GM13977 (cell line): Measurements from ENCODE around the gene METTL22.
A peak's percentile ranks its signal among the peaks of the same experiment; 100 is the strongest.

Experiments used
- DNase-seq: peaks from one replicate; pipeline ENCODE4 v3.0.0; 2012; ENCODE audit warnings: low spot score
- in situ Hi-C: fragments of 300-500 bp; cut with MboI; formaldehyde crosslinking; loops from one replicate; pipeline ENCODE4 v1.12.0; 2022; ENCODE audit warnings: low sequenced_read_pairs, low pct_unique_long_range_greater_than_20kb, mixed read lengths, inconsistent platforms; ENCODE audit not compliant: unreplicated experiment
- TF ChIP-seq, protein P1 (sequence below): IDR thresholded peaks from 2 replicates; pipeline ENCODE4 v1.5.1; 2012; ENCODE audit warnings: mild to moderate bottlenecking, control low read depth; ENCODE audit not compliant: insufficient read depth; ENCODE audit errors: extremely low read depth, missing control alignments

The METTL22 gene

GRCh38 chr16:8621222-8621571, 301 bp upstream of the METTL22 start:
- TF ChIP-seq, protein P1, sequence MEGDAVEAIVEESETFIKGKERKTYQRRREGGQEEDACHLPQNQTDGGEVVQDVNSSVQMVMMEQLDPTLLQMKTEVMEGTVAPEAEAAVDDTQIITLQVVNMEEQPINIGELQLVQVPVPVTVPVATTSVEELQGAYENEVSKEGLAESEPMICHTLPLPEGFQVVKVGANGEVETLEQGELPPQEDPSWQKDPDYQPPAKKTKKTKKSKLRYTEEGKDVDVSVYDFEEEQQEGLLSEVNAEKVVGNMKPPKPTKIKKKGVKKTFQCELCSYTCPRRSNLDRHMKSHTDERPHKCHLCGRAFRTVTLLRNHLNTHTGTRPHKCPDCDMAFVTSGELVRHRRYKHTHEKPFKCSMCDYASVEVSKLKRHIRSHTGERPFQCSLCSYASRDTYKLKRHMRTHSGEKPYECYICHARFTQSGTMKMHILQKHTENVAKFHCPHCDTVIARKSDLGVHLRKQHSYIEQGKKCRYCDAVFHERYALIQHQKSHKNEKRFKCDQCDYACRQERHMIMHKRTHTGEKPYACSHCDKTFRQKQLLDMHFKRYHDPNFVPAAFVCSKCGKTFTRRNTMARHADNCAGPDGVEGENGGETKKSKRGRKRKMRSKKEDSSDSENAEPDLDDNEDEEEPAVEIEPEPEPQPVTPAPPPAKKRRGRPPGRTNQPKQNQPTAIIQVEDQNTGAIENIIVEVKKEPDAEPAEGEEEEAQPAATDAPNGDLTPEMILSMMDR, result no peak
- in situ Hi-C loops, result no loop called here
- DNase-seq, result no peak

DNA sequence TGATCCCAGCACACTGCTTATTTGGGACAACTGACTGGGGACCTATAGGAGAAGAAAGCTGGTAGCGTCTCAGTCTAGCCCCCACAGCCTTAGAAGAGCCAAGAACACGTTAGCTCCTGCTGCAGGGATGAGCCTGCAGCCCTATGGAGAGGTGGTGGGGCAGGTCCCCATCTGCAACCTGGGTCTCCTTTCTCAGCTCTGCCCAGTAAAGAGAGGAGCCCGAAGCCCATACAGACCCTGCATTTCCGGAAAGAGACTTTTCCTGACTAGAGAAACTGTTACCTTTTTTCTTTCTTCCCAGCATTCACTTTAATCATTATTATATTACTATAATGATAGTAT, 788 bp downstream of the METTL22 start:
- peak; percentile 48 for DNase-seq
- TF ChIP-seq, protein P1, result no peak
- in situ Hi-C loops, result no loop called here

- DNase-seq, result no peak
- in situ Hi-C loops, result no loop called here
- TF ChIP-seq, protein P1, result no peak
Measured at GRCh38 chr16:8623634-8624033, 2.1 kb downstream of the METTL22 start.

DNA sequence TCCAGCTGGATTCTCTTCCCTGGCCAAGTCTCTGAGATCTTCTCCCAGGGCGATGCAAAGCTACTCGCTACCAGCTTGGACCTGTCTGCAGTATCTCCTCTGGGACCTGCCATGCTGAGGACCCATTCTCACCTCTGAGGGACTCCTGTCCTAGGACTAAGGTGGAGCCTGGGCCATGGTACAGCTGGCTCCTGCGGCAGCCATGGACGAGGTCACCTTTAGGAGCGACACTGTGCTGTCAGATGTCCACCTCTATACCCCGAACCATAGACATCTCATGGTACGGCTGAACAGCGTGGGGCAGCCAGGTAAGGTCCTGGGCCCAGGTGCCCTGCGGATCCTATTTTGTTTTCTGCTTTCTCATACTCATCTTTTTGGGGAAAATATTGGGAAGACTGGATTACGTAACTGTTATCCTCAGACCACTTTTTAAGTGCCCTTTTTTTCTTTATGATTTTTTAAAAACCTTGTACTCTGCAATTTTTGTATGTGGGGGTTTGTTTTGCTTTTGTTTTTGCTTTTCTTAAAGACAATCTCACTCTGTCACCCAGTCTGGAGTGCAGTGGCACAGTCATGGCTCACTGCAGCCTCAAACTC, 4.1 kb downstream of the METTL22 start:
- in situ Hi-C loops, result no loop called here

DNA sequence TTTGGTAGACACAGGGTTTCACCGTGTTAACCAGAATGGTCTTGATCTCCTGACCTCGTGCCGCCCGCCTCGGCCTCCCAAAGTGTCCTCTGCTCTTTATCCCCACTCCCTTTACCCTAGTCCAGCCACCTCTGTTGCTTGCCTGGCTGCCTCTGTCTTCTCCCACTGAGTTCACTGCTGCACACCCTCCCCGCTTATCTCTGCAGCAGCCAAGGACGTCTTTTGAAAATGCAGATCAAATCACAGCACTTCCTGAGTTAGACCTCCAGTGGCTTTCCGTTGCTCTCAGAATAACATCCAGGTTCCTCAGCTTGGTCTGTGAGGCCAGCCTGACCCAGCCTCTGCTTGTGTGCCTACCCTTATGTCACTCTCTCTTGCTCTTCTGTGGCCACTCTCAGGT, 5.4 kb downstream of the METTL22 start:
- DNase-seq, result no peak
- TF ChIP-seq, protein P1, result no peak
- in situ Hi-C loops, result no loop called here

More for the DNA sequence above, 4.1 kb downstream of the METTL22 start:
- DNase-seq, result no peak
- TF ChIP-seq, protein P1, result no peak

DNA sequence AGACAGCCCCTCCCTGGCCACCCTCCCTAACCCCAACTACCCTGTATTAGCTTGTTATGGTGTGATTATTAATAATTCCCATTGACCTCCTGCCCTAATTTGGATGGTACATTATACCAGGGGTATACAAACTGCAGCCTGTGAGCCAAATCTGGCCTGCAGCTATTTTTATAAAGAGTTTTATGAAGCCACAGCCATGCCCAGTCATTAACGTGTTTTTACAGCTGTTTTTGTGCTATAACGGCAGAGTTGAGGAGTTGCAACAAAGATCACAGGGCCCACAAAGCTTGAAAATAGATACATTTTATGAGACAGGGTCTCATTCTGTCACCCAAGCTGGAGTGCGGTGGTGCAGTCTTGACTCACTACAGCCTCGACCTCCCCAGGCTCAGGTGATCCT, 6.0 kb downstream of the METTL22 start:
- DNase-seq, result no peak
- in situ Hi-C loops, result no loop called here
- TF ChIP-seq, protein P1, result no peak
